HG02642 (cell line): Measurements from ENCODE around the gene GLIS1.

Experiments used
- ATAC-seq: cut with Tn5 transposase; IDR thresholded peaks from one replicate; pipeline ENCODE4 v1.9.1; 2021; ENCODE audit warnings: mild to moderate bottlenecking; ENCODE audit not compliant: unreplicated experiment, poor library complexity

Gene GLIS1

GRCh38 chr1:53543778-53544695, 194.9 kb downstream of the GLIS1 start:
- no peak for ATAC-seq

- no peak for ATAC-seq
Measured at GRCh38 chr1:53543130-53543777, 195.7 kb downstream of the GLIS1 start.

GRCh38 chr1:53542551-53542950, 196.4 kb downstream of the GLIS1 start:
- ATAC-seq, result no peak

- no peak for ATAC-seq
Measured at GRCh38 chr1:53541761-53542550, 197.0 kb downstream of the GLIS1 start.

GRCh38 chr1:53541263-53541625, 197.7 kb downstream of the GLIS1 start:
- ATAC-seq, result no peak

- ATAC-seq, result no peak
Measured at GRCh38 chr1:53540604-53541262, 198.2 kb downstream of the GLIS1 start.

- no peak for ATAC-seq
Measured at GRCh38 chr1:53539711-53540603, 199.0 kb downstream of the GLIS1 start.

GRCh38 chr1:53539226-53539625, 199.7 kb downstream of the GLIS1 start:
- no peak for ATAC-seq

- no peak for ATAC-seq
Measured at GRCh38 chr1:53536606-53537005, 202.4 kb downstream of the GLIS1 start.

GRCh38 chr1:53535846-53536245, 203.1 kb downstream of the GLIS1 start:
- ATAC-seq, result no peak

GRCh38 chr1:53535226-53535625, 203.7 kb downstream of the GLIS1 start:
- no peak for ATAC-seq

- no peak for ATAC-seq
Measured at GRCh38 chr1:53532912-53533311, 206.1 kb downstream of the GLIS1 start.

GRCh38 chr1:53532377-53532776, 206.6 kb downstream of the GLIS1 start:
- no peak for ATAC-seq

GRCh38 chr1:53530550-53530949, 208.4 kb downstream of the GLIS1 start:
- no peak for ATAC-seq

- no peak for ATAC-seq
Measured at GRCh38 chr1:53529555-53529954, 209.4 kb downstream of the GLIS1 start.

- ATAC-seq, result no peak
Measured at GRCh38 chr1:53527368-53527767, 211.6 kb downstream of the GLIS1 start.

- no peak for ATAC-seq
Measured at GRCh38 chr1:53526451-53527101, 212.4 kb downstream of the GLIS1 start.

GRCh38 chr1:53525595-53525994, 213.4 kb downstream of the GLIS1 start:
- ATAC-seq, result no peak
